ENCODE results near the gene COPS8. TPM values are rescaled to one million over a fixed set of nuclear protein-coding genes. Genes with fewer than 3 reads are reported as not detected.

Gene COPS8
- total and polyA plus RNA-seq, 2 of the 8 experiments (the other 6 are each of a cell fraction or from before 2014, with no cell fraction given) = 59.3 to 67.5 TPM

DNA sequence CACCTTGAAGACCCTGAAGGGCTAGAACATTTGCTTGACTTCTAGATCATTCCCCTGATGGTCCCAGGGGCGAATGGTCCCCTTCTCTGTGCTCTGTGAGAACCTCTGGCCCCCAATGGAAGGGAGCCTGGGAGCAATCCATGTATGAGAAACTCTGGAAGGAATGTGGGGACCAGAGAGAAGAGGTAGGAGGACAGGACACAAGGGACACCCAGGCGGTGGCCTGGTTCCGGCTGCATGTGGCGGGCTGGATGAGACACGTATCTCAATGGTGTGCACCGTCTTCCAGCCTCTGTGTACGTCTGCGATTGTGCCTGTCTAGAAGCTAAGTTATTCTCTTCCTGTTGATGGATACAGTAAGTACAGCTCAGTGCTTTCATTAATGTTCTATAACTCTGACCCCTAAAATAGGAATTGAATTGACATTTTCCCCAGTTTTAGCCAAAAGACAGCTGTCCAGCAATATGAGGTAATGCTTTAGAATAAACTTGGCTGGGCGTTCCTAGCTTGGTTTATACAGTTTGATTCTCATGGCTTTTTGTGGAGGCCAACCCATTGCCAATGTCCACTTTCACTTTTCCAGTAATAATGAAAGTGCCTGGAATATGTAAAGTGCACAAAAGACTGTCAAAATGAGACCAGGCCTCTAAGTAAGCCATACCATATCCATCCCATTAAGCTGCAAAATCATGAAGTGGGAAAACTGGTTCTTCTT, 30.1 kb upstream of the COPS8 start:
- DNase-seq (ENCODE audit: low read depth in 1 of 2, low spot score in 2 of 2) (no peak), FAIRE-seq (no peak)
- Histone ChIP-seq H3K27me3 (replicated peaks in 1 of 4; ENCODE audit: control insufficient read depth in 3 of 4, extremely low read depth in 1 of 4, insufficient read depth in 3 of 4, low read length in 3 of 4) (no peaks in the 10 kb centered on the region), H3K23ac (ENCODE audit: insufficient read length) (no peak overlapping the region), H3K9ac (replicated peaks in 1 of 4; ENCODE audit: extremely low read depth in 1 of 4, low read depth in 3 of 4, low read length in 3 of 4) (no peak overlapping the region), H3K56ac (replicated peaks; ENCODE audit: insufficient read length, low read depth, low read length) (no peak overlapping the region), H3K27ac (ENCODE audit: low read depth, low read length) (no peak overlapping the region), H4K5ac (ENCODE audit: insufficient read length, low read depth, low read length) (no peak overlapping the region), H3K18ac (ENCODE audit: extremely low read depth, low read length) (no peak overlapping the region), H3K4me1 (replicated peaks in 1 of 4; ENCODE audit: control insufficient read depth in 3 of 4, insufficient read depth in 4 of 4, low read length in 3 of 4) (peaks cover 0 to 2% (median under 1%) of the 10 kb centered on the region in 4 experiments; a peak in 1 of 7 replicates), H3K14ac (ENCODE audit: insufficient read length) (no peak overlapping the region), H3K23me2 (ENCODE audit: low read depth, low read length) (no peaks in the 10 kb centered on the region), H2BK12ac (ENCODE audit: low read depth, low read length) (no peak overlapping the region), H4K20me1 (replicated peaks in 1 of 2; ENCODE audit: control insufficient read depth in 1 of 2, insufficient read depth in 2 of 2, low read length in 2 of 2) (no peaks in the 10 kb centered on the region), H2AFZ (ENCODE audit: low read length) (no peak overlapping the region), H4K8ac (ENCODE audit: extremely low read depth, insufficient read depth, low read length) (no peak overlapping the region), H3K9me3 (ENCODE audit: insufficient read depth in 2 of 2, low read depth in 1 of 2, low read length in 1 of 2) (no peaks in the 10 kb centered on the region), H3K79me1 (ENCODE audit: low read depth, low read length) (no peaks in the 10 kb centered on the region), H3K36me3 (ENCODE audit: control insufficient read depth in 2 of 4, insufficient read depth in 4 of 4, low read length in 3 of 4) (no peaks in the 10 kb centered on the region), H2BK15ac (ENCODE audit: low read length) (no peak overlapping the region), H3K79me2 (ENCODE audit: control insufficient read depth in 1 of 2, insufficient read depth in 2 of 2, low read length in 2 of 2) (no peaks in the 10 kb centered on the region), H3K4me2 (ENCODE audit: insufficient read depth in 1 of 2, low read depth in 2 of 2, low read length in 2 of 2) (no peak overlapping the region), H2BK120ac (replicated peaks; ENCODE audit: low read depth, low read length) (no peak overlapping the region), H2BK5ac (ENCODE audit: low read depth, low read length) (no peak overlapping the region), H2AK5ac (ENCODE audit: low read depth, low read length) (no peak overlapping the region), H4K91ac (replicated peaks; ENCODE audit: insufficient read length, low read length) (no peak overlapping the region), H3K4me3 (ENCODE audit: extremely low read depth in 1 of 4, insufficient read depth in 2 of 4, low read depth in 3 of 4, low read length in 4 of 4) (no peak overlapping the region), H3K4ac (replicated peaks; ENCODE audit: insufficient read length, low read depth, low read length) (no peak overlapping the region), H2BK20ac (ENCODE audit: low read length) (no peak overlapping the region)
- POLR2A ChIA-PET (ENCODE audit: partially characterized antibody) = no interaction called here
- TF ChIP-seq, protein P1, sequence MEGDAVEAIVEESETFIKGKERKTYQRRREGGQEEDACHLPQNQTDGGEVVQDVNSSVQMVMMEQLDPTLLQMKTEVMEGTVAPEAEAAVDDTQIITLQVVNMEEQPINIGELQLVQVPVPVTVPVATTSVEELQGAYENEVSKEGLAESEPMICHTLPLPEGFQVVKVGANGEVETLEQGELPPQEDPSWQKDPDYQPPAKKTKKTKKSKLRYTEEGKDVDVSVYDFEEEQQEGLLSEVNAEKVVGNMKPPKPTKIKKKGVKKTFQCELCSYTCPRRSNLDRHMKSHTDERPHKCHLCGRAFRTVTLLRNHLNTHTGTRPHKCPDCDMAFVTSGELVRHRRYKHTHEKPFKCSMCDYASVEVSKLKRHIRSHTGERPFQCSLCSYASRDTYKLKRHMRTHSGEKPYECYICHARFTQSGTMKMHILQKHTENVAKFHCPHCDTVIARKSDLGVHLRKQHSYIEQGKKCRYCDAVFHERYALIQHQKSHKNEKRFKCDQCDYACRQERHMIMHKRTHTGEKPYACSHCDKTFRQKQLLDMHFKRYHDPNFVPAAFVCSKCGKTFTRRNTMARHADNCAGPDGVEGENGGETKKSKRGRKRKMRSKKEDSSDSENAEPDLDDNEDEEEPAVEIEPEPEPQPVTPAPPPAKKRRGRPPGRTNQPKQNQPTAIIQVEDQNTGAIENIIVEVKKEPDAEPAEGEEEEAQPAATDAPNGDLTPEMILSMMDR (IDR thresholded peaks at IDR 0.05; ENCODE audit: control extremely low read depth in 1 of 3, insufficient read depth in 1 of 3, low read depth in 1 of 3, low read length in 3 of 3) = no peak
- TF ChIP-seq ASH2L (IDR thresholded peaks at IDR 0.05; ENCODE audit: low read length) (no peak), HDAC2 (IDR thresholded peaks at IDR 0.05; ENCODE audit: borderline replicate concordance in 1 of 2, low read depth in 2 of 2, low read length in 2 of 2) (no peak), POLR2A (IDR thresholded peaks at IDR 0.05; ENCODE audit: control extremely low read depth in 1 of 2, low read depth in 2 of 2, low read length in 2 of 2) (no peak), SP2 (IDR thresholded peaks at IDR 0.05; ENCODE audit: low read length) (no peak), CHD1 (IDR thresholded peaks at IDR 0.05; ENCODE audit: low read depth, low read length) (no peak), NRF1 (IDR thresholded peaks at IDR 0.05; ENCODE audit: low read depth, low read length) (no peak), JUN (IDR thresholded peaks at IDR 0.05; ENCODE audit: low read depth, low read length) (no peak)
- CTCF ChIA-PET (ENCODE audit: partially characterized antibody) = interaction anchor here (1.4 to 2.0 kb wide), 3 partner anchors 28 to 746 kb away, joined by 4 to 6 read pairs (median 5); no protein-coding TSS in a partner anchor
- 92% methylated on average over 9 of the region's 9 CpGs; no CpG with 5 or more reads in 1 of the 2 experiments for WGBS, 2 experiments (ENCODE audit: extremely low coverage in 1 of 2, insufficient coverage in 1 of 2, insufficient read length in 1 of 2, insufficient replicate concordance in 2 of 2, low coverage in 1 of 2, low lambda C conversion rate in 2 of 2, missing lambda C conversion rate in 1 of 2)

All from H1 (cell line).